K562 (cell line): Measurements from ENCODE around the gene SUMF1.
"Not testable (repeated sequence)": the region's sequence is repeated elsewhere in the genome, so short reads cannot be mapped to it uniquely, and the experiment has no call there.

Source experiments
- HNRNPL ChIP-seq: fragments of 200-400 bp; formaldehyde crosslinking; IDR thresholded peaks from 2 replicates; pipeline ENCODE4 v1.6.1; 2017; ENCODE audit warnings: low read depth, mild to moderate bottlenecking, low read length
- NFIC ChIP-seq: fragments of 450-650 bp; IDR thresholded peaks from 2 replicates; pipeline ENCODE4 v1.6.1; 2017; ENCODE audit warnings: mild to moderate bottlenecking, inconsistent platforms
- YY1 ChIP-seq, 3 experiments: IDR thresholded peaks; 2 replicates each; pipeline ENCODE4 v1.6.1; 2011; ENCODE audit warnings: low read length in 2 of 3, mild to moderate bottlenecking in 2 of 3, moderate library complexity in 2 of 3, borderline replicate concordance in 1 of 3, control low read depth in 1 of 3, low read depth in 1 of 3; ENCODE audit not compliant: insufficient read depth in 3 of 3, insufficient replicate concordance in 2 of 3, control insufficient read depth in 1 of 3, insufficient read length in 1 of 3; ENCODE audit errors: extremely low read depth in 1 of 3
- TF ChIP-seq, protein P1 (sequence below): fragments of 450-650 bp; formaldehyde crosslinking; IDR thresholded peaks from 2 replicates; pipeline ENCODE4 v1.4.0; 2020; ENCODE audit warnings: mild to moderate bottlenecking, moderate library complexity
- TF ChIP-seq, protein P2 (sequence below): fragments of 250-450 bp; sonication (Bioruptor Pico); IDR thresholded peaks from 2 replicates; pipeline ENCODE4 v1.5.0; 2022; ENCODE audit warnings: mild to moderate bottlenecking
- TF ChIP-seq, protein P3 (sequence below), 2 experiments: fragments of 450-650 bp; IDR thresholded peaks; 2 replicates each; pipeline ENCODE4 v1.6.1; 2018; ENCODE audit warnings: mild to moderate bottlenecking in 2 of 2, low read depth in 1 of 2; ENCODE audit not compliant: partially characterized antibody in 2 of 2

DNA sequence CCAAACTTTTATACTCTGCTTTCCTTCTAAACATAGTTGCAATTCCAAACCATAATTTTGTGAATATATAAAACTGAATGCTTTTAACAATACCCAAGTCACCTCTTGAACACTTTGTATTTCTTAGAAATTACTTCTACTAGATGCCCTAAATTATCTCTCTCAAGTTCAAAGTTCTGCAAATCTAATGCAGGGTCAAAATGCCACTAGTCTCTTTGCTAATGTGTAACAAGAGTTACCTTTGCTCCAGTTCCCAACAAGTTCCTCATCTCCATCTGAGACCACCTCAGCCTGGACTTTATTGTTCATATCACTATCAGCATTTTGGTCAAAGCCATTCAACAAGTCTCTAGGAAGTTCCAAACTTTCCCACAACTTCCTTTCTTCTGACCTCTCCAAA, 137.3 kb downstream of the SUMF1 start:
- TF ChIP-seq, protein P1, sequence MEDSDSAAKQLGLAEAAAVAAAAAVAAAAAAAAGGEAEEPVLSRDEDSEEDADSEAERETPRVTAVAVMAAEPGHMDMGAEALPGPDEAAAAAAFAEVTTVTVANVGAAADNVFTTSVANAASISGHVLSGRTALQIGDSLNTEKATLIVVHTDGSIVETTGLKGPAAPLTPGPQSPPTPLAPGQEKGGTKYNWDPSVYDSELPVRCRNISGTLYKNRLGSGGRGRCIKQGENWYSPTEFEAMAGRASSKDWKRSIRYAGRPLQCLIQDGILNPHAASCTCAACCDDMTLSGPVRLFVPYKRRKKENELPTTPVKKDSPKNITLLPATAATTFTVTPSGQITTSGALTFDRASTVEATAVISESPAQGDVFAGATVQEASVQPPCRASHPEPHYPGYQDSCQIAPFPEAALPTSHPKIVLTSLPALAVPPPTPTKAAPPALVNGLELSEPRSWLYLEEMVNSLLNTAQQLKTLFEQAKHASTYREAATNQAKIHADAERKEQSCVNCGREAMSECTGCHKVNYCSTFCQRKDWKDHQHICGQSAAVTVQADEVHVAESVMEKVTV (CRISPR knock-in tag) = not testable (repeated sequence)
- not testable (repeated sequence) for TF ChIP-seq NFIC; HNRNPL; YY1 (IDR thresholded peaks at IDR 0.05; ENCODE audit: borderline replicate concordance in 1 of 3, control insufficient read depth in 1 of 3, extremely low read depth in 1 of 3, insufficient read depth in 3 of 3, insufficient read length in 1 of 3, insufficient replicate concordance in 2 of 3, low read depth in 1 of 3, low read length in 2 of 3)
- TF ChIP-seq, protein P2, sequence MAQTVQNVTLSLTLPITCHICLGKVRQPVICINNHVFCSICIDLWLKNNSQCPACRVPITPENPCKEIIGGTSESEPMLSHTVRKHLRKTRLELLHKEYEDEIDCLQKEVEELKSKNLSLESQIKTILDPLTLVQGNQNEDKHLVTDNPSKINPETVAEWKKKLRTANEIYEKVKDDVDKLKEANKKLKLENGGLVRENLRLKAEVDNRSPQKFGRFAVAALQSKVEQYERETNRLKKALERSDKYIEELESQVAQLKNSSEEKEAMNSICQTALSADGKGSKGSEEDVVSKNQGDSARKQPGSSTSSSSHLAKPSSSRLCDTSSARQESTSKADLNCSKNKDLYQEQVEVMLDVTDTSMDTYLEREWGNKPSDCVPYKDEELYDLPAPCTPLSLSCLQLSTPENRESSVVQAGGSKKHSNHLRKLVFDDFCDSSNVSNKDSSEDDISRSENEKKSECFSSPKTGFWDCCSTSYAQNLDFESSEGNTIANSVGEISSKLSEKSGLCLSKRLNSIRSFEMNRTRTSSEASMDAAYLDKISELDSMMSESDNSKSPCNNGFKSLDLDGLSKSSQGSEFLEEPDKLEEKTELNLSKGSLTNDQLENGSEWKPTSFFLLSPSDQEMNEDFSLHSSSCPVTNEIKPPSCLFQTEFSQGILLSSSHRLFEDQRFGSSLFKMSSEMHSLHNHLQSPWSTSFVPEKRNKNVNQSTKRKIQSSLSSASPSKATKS (CRISPR knock-in tag) = not testable (repeated sequence)
- TF ChIP-seq, protein P3, sequence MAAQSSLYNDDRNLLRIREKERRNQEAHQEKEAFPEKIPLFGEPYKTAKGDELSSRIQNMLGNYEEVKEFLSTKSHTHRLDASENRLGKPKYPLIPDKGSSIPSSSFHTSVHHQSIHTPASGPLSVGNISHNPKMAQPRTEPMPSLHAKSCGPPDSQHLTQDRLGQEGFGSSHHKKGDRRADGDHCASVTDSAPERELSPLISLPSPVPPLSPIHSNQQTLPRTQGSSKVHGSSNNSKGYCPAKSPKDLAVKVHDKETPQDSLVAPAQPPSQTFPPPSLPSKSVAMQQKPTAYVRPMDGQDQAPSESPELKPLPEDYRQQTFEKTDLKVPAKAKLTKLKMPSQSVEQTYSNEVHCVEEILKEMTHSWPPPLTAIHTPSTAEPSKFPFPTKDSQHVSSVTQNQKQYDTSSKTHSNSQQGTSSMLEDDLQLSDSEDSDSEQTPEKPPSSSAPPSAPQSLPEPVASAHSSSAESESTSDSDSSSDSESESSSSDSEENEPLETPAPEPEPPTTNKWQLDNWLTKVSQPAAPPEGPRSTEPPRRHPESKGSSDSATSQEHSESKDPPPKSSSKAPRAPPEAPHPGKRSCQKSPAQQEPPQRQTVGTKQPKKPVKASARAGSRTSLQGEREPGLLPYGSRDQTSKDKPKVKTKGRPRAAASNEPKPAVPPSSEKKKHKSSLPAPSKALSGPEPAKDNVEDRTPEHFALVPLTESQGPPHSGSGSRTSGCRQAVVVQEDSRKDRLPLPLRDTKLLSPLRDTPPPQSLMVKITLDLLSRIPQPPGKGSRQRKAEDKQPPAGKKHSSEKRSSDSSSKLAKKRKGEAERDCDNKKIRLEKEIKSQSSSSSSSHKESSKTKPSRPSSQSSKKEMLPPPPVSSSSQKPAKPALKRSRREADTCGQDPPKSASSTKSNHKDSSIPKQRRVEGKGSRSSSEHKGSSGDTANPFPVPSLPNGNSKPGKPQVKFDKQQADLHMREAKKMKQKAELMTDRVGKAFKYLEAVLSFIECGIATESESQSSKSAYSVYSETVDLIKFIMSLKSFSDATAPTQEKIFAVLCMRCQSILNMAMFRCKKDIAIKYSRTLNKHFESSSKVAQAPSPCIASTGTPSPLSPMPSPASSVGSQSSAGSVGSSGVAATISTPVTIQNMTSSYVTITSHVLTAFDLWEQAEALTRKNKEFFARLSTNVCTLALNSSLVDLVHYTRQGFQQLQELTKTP (IDR thresholded peaks at IDR 0.05; ENCODE audit: low read depth in 1 of 2, partially characterized antibody in 2 of 2) = not testable (repeated sequence)
